Loucy (cell line): Measurements from ENCODE around the gene FHIT.

ENCODE experiments used
- CTCF ChIP-seq: fragments of 200-600 bp; sonication (generic); conservative IDR thresholded peaks from 2 replicates; pipeline ENCODE4 v1.5.1; 2014; ENCODE audit warnings: mild to moderate bottlenecking, antibody characterized with exemption, low read length
- EZH2phosphoT487 ChIP-seq: fragments of 200-600 bp; IDR thresholded peaks from 2 replicates; pipeline ENCODE4 v1.6.1; 2018; ENCODE audit warnings: antibody characterized with exemption, mild to moderate bottlenecking, moderate library complexity, borderline replicate concordance

- TF ChIP-seq CTCF (no peak), EZH2phosphoT487 (no peak)
Measured at GRCh38 chr3:60931452-60931851, 319.8 kb downstream of the FHIT start.
